Osteoblast (primary cell): ENCODE results near the gene MC1R. TPM values are rescaled to one million over a fixed set of nuclear protein-coding genes. Genes with fewer than 3 reads are reported as not detected.
A peak's percentile ranks its signal among the peaks of the same experiment; 100 is the strongest.
"Not testable (repeated sequence)": the region's sequence is repeated elsewhere in the genome, so short reads cannot be mapped to it uniquely, and the experiment has no call there.

Experiments
- DNase-seq: peaks from one replicate; pipeline ENCODE4 v3.0.0; 2011; ENCODE audit warnings: low spot score, mixed read lengths; ENCODE audit not compliant: insufficient read length; ENCODE audit errors: missing footprints
- H2AFZ ChIP-seq: 2 replicates; pipeline ENCODE4 v1.6.0; 2011; ENCODE audit warnings: mild to moderate bottlenecking, low read length
- H3K27ac ChIP-seq: 2 replicates; pipeline ENCODE4 v1.5.1; 2011; ENCODE audit warnings: mild to moderate bottlenecking, low read depth, low read length, moderate library complexity
- H3K27me3 ChIP-seq: 2 replicates; pipeline ENCODE4 v1.6.0; 2012; ENCODE audit warnings: mild to moderate bottlenecking, control low read depth, inconsistent platforms, low read length, moderate library complexity; ENCODE audit not compliant: insufficient read depth
- H3K36me3 ChIP-seq: 2 replicates; pipeline ENCODE4 v1.5.1; 2011; ENCODE audit warnings: mild to moderate bottlenecking, low read length, control low read depth, moderate library complexity; ENCODE audit not compliant: insufficient read depth
- H3K4me1 ChIP-seq: 2 replicates; pipeline ENCODE4 v1.5.1; 2011; ENCODE audit warnings: mild to moderate bottlenecking, low read length, control low read depth, moderate library complexity; ENCODE audit not compliant: insufficient read depth
- H3K4me2 ChIP-seq: 2 replicates; pipeline ENCODE4 v1.6.0; 2011; ENCODE audit warnings: mild to moderate bottlenecking, low read length; ENCODE audit not compliant: insufficient read depth
- H3K4me3 ChIP-seq: fragments of 200-600 bp; sonication (generic); 3 replicates; pipeline ENCODE4 v1.5.1; 2012; ENCODE audit warnings: mild to moderate bottlenecking, low read length, inconsistent platforms; ENCODE audit not compliant: insufficient read depth
- H3K79me2 ChIP-seq: 2 replicates; pipeline ENCODE4 v1.6.0; 2012; ENCODE audit warnings: mild to moderate bottlenecking, low read length, control low read depth, inconsistent platforms; ENCODE audit not compliant: insufficient read depth
- H3K9me3 ChIP-seq: 2 replicates; pipeline ENCODE4 v1.5.1; 2011; ENCODE audit warnings: low read depth, low read length, control low read depth
- H4K20me1 ChIP-seq: 2 replicates; pipeline ENCODE4 v1.6.0; 2012; ENCODE audit warnings: mild to moderate bottlenecking, low read length, control low read depth; ENCODE audit not compliant: insufficient read depth
- total RNA-seq: library from RNA; depleted of rRNA; stranded (reverse); fragments of >200 nt; gene quantifications from 2 replicates; pipeline ENCODE4 v1.2.3, GENCODE V29; 2012
- TF ChIP-seq, protein P1 (sequence below): IDR thresholded peaks from 2 replicates; pipeline ENCODE4 v1.5.1; 2011; ENCODE audit warnings: mild to moderate bottlenecking, low read depth, low read length, moderate library complexity; ENCODE audit errors: extremely low read depth

Gene MC1R
- total RNA-seq, 1 donor = 5.1 TPM

DNA sequence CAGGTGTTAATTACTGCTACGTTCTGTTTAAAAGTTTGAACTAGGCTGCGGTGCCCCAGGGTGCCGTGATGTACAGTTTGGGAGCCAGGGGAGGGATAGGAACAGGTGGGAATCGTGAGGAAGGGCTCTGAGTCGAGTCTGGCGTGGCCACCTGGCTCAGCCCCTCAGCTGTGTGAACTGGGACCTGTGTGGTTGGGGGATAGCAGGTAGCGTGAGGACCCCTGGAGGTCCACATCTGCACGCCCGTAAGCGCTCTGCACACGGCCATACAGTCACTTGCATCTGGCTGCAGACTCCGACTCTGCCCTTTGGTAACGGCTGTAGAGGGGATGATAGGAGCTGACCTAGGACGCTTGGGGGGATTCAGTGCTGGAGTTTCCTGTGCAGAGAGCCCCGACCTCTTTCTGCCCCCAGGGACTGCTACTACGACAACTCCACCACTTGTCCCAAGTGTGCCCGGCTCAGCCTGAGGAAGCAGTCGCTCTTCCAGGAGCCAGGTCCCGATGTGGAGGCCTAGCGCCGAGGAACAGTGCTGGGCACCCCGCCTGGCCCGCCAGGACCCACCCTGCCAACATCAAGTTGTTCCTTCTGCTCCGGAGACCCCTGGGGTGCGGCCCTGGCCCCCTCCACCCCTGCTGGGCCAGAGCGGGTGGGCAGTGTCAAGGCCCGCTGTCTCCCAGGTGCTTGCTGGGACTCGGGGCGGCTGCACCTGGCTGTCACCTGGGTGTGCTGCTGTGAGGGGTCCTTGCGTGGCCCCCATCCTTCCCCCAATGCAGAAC, 47.0 kb downstream of the MC1R start:
- H2AFZ ChIP-seq = no peak overlapping the region
- H3K4me3 ChIP-seq = no peak overlapping the region
- no peaks in the 10 kb centered on the region for H3K9me3 ChIP-seq
- H3K79me2 ChIP-seq = peaks cover 4% of the 10 kb centered on the region
- H4K20me1 ChIP-seq = no peaks in the 10 kb centered on the region
- no peak overlapping the region for H3K4me2 ChIP-seq
- H3K27ac ChIP-seq = no peak overlapping the region
- TF ChIP-seq, protein P1, sequence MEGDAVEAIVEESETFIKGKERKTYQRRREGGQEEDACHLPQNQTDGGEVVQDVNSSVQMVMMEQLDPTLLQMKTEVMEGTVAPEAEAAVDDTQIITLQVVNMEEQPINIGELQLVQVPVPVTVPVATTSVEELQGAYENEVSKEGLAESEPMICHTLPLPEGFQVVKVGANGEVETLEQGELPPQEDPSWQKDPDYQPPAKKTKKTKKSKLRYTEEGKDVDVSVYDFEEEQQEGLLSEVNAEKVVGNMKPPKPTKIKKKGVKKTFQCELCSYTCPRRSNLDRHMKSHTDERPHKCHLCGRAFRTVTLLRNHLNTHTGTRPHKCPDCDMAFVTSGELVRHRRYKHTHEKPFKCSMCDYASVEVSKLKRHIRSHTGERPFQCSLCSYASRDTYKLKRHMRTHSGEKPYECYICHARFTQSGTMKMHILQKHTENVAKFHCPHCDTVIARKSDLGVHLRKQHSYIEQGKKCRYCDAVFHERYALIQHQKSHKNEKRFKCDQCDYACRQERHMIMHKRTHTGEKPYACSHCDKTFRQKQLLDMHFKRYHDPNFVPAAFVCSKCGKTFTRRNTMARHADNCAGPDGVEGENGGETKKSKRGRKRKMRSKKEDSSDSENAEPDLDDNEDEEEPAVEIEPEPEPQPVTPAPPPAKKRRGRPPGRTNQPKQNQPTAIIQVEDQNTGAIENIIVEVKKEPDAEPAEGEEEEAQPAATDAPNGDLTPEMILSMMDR = no peak
- no peaks in the 10 kb centered on the region for H3K36me3 ChIP-seq
- H3K27me3 ChIP-seq = no peaks in the 10 kb centered on the region
- DNase-seq = peak; percentile 23
- H3K4me1 ChIP-seq = no peaks in the 10 kb centered on the region

DNA sequence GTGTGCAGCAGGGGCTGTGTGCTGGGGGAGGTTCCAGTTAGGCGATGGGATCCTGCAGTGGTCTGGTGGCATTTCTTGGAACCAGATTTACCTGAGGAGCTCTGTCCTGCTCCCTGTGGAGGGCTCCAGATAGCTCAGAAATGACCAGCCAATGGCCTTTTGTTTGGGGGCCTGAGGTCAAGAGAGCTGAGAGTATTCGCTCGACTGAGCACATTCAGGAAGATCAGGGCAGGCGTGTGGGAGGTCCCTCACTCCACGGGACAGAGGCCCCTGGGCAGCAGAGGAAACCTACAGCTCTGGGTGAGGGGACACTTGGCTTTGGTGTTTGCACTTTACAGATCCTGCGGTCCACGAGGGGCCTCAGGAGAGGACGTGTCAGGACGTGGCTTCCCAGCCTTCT, 48.1 kb downstream of the MC1R start:
- H3K27ac ChIP-seq = no peak overlapping the region
- no peak overlapping the region for H2AFZ ChIP-seq
- peaks cover 7% of the 10 kb centered on the region for H3K4me1 ChIP-seq
- H3K4me2 ChIP-seq = no peak overlapping the region
- TF ChIP-seq, protein P1 = no peak
- no peak overlapping the region for H3K4me3 ChIP-seq
- H3K27me3 ChIP-seq = no peaks in the 10 kb centered on the region
- H3K36me3 ChIP-seq = no peaks in the 10 kb centered on the region
- DNase-seq = peak; percentile 49
- H3K9me3 ChIP-seq = no peaks in the 10 kb centered on the region
- H3K79me2 ChIP-seq = peaks cover 15% of the 10 kb centered on the region
- H4K20me1 ChIP-seq = no peaks in the 10 kb centered on the region

DNA sequence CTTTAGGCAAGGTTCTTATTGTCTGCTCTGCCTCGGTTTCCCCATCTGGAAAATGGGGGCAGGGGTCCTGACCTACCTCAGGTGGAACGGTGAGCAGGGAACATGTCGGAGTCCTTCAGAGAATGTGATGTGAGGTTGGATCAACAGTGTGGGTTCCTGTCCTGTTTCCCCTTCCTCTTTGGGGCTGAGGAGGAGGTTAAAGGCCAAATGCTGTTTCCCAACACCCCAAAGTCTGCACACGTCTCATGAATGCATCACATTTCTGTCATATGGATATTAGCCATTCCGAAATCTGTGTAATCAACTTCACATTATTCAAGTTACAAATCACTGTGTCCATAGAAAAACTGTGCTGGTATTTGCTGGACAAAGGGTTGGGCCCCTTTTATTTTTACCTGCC, 48.8 kb downstream of the MC1R start:
- not testable (repeated sequence) for H2AFZ ChIP-seq, H3K4me3 ChIP-seq, H3K27me3 ChIP-seq, H3K9me3 ChIP-seq, H3K27ac ChIP-seq, H3K4me2 ChIP-seq, H4K20me1 ChIP-seq, H3K36me3 ChIP-seq
- peaks cover 12% of the 10 kb centered on the region for H3K4me1 ChIP-seq
- DNase-seq = peak; percentile 29
- peaks cover 20% of the 10 kb centered on the region for H3K79me2 ChIP-seq

DNA sequence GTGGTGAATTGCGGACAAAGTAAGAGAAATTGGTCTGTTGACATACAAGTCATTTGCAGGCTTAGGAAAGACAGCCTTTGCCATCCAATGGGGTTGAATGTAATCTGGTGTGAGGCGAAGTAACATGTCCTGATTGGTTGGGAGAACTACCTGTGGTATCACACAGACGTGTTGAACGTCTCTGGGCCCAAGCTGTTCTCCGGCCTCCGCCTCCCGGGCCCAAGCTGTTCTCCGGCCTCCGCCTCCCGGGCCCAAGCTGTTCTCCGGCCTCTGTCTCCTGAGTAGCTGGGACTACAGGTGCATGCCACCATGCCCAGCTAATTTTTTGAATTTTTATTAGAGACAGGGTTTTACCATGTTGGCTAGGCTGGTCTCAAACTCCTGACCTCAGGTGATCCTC, 49.4 kb downstream of the MC1R start:
- H3K9me3 ChIP-seq, H3K36me3 ChIP-seq, H3K4me2 ChIP-seq, H3K27me3 ChIP-seq, H2AFZ ChIP-seq, H3K27ac ChIP-seq, H4K20me1 ChIP-seq, H3K4me3 ChIP-seq: not testable (repeated sequence)
- DNase-seq = peak; percentile 58
- peaks cover 27% of the 10 kb centered on the region for H3K79me2 ChIP-seq
- H3K4me1 ChIP-seq = peaks cover 12% of the 10 kb centered on the region

DNA sequence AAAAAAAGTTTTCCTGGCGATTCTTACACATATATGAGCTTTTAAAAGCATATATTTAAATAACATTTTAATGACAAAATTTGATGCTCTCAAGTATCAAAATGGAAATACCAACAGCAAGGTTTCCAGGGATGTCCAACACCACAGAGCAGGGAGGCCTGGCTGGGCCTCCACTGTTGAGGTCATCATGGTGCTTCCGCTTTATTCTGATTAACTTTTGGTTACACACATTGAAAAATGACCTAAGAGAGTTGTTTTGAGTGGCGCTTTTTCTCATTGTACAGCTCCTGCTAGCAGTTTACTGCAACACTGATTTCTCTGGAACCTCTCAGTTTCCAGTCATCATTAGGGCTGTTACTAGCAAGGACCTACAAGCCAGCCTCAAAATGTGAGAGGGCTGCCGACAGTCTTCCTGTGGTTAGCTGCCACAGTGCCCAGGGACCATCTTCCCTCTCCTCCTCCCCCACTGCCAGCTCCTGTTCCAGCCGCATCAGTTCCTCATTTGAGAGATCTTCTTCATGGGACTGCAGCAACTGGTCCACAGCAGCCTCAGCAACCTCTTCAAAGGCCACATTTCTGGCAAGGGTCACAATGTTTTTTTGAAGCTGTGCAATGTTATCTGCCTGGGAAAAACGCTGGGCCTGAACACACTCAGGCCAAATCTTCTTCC, 51.2 kb downstream of the MC1R start:
- no peaks in the 10 kb centered on the region for H3K9me3 ChIP-seq
- peak; percentile 74 for DNase-seq
- no peaks in the 10 kb centered on the region for H3K36me3 ChIP-seq
- H3K4me2 ChIP-seq = no peak overlapping the region
- H2AFZ ChIP-seq = no peak overlapping the region
- peaks cover 45% of the 10 kb centered on the region for H3K79me2 ChIP-seq
- peaks cover 21% of the 10 kb centered on the region for H3K4me1 ChIP-seq
- H3K27ac ChIP-seq = no peak overlapping the region
- H4K20me1 ChIP-seq = no peaks in the 10 kb centered on the region
- H3K4me3 ChIP-seq = no peak overlapping the region
- TF ChIP-seq, protein P1 = no peak
- H3K27me3 ChIP-seq = no peaks in the 10 kb centered on the region
